Pancreas (tissue), 10 donors: ENCODE measurements around the gene TBC1D14. TPM values are rescaled to one million over a fixed set of nuclear protein-coding genes. Genes with fewer than 3 reads are reported as not detected.
A peak's percentile ranks its signal among the peaks of the same experiment; 100 is the strongest.

Source experiments
- ATAC-seq, 4 donors: fragments of 200-7000 bp; cut with Tn5 transposase; one replicate each; pipeline versions ENCODE4 v1.8.0 to v1.9.1; 2020; ENCODE audit warnings: mild to moderate bottlenecking in 4 of 4, moderate library complexity in 4 of 4
- DNase-seq, 6 donors: peaks; one replicate each; pipeline ENCODE4 v3.0.0-alpha.2; 2020
- FAIRE-seq: peaks from 2 replicates; lab custom pipeline; 2012; peaks lifted over from hg19 to GRCh38; lab: Jason Lieb, UNC
- H3K27ac ChIP-seq, 4 donors: fragments of 200-600 bp; sonication (generic); 1 replicate in 3 of 4; 2 replicates in 1 of 4; pipeline versions ENCODE4 v1.5.0 to v1.8.0; 2020
- H3K27me3 ChIP-seq, 4 donors: fragments of 200-600 bp; one replicate each; pipeline ENCODE4 v1.8.0; 2021
- H3K36me3 ChIP-seq, 3 donors: fragments of 200-600 bp; sonication (generic) in 1 of 3; one replicate each; pipeline versions ENCODE4 v1.5.0 to v1.8.0; 2020 to 2021
- H3K4me1 ChIP-seq, 3 donors: fragments of 200-600 bp; one replicate each; pipeline ENCODE4 v1.8.0; 2021
- H3K4me3 ChIP-seq, 4 donors: fragments of 200-600 bp; sonication (generic) in 2 of 4; one replicate each; pipeline versions ENCODE4 v1.5.0 to v1.8.0; 2020 to 2021
- H3K9me3 ChIP-seq, 4 donors: fragments of 200-600 bp; one replicate each; pipeline ENCODE4 v1.8.0; 2021
- CTCF ChIP-seq, 4 donors: fragments of 200-600 bp; sonication (generic) in 3 of 4; IDR thresholded peaks; one replicate each; pipeline versions ENCODE4 v1.5.0 to v1.8.0; 2021; ENCODE audit warnings: antibody characterized with exemption in 4 of 4
- WGBS, 2 donors: extraction: QIAGEN DNeasy Blood & Tissue Kit; methylation state at CpG; one replicate each; pipeline ENCODE4 v1.1.7; 2013; 5-methylcytosine and 5-hydroxymethylcytosine counted together
- intact Hi-C, 3 donors: fragments of 100-400 bp; cut with DNase I; formaldehyde crosslinking; loops; one replicate each; pipeline versions ENCODE4 v1.11.1 to v1.14.2; 2022
- polyA plus RNA-seq, 2 donors: library from polyadenylated mRNA; stranded (reverse); fragments of 200-250 nt; gene quantifications; one replicate each; pipeline ENCODE4 v1.2.3, GENCODE V29; 2013
- total RNA-seq, 6 donors: library from RNA; stranded (reverse); fragmentation: NEBNext Ultra II Directional in 4 of 6; extraction: Animal tissue kit (Norgen Biotek cat#: 25700) in 4 of 6; gene quantifications; one replicate each; pipeline versions ENCODE4 v1.2.1 to v1.2.4, GENCODE V29; 2021 to 2023
- donor health status: healthy with polysubstance abuse.
- donor health status: DM: no; HTN: no; CAD: no; lungs with moderate emphysema.
- donor health status: DM: no; HTN: no; CAD: no.
- donor health status: control.
- donor health status: control.
- donor health status: Bipolar disorder and iron deficiency.
- donor health status: DM: yes; HTN: yes; CAD: no.
- donor health status: DM: no; HTN: no; CAD: no.
- donor health status: DM: no; HTN: no; CAD: no.
- donor health status: DM: yes; HTN: yes; CAD: no.

The TBC1D14 gene
- total and polyA plus RNA-seq, 8 donors = 8.9 to 23.9 (median 14.8) TPM

DNA sequence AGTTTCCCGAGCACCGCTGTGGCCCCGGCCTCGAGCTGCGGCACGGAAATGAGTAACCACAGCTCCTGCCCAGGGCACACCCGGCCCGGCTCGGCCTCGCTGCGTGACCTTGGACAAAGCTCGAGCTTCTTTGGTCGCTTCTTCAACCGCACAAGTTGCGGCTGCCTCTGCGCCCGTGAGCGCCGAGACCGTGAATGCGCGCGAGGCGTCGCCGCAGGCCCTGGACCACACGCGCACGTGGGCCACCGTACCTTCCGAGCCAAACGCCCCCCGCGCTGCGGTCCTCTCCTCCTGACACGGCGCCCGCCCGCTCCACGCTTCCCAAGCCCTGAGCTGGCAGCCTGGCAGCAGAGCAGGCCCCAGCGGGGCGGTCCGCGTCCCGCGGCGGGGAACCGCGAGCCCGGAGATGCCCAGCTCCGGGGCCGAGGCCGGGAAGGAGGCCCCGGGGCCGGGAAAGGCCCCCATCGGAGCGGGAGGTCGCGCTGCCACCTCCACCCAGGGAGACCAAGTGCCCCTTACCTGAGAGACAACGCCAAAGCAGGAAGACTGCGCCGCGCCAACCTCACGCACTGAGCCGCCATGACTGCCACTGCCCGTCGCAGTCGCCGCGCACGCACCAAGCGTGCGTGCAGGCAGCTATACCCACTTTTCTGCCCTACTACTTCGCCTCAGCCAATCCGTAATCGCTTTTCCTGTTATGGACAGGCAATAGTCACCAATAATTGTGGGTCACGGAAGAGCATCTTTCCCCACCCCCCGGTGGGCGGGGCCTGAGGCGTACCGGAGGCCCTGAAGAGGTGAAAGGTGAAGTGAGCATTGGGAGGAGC is 158.0 kb downstream of the TBC1D14 start, which contains the start of gene GRPEL1:
TSS of gene GRPEL1 (minus strand) at position 613 of the 827 bp plus-strand sequence. CDS start at position 581, 32 bp downstream.
- no peaks in the 10 kb centered on the region for H3K9me3 ChIP-seq
- peak within 1 kb of the TSS; percentile 82 to 86 (median 83) for H3K27ac ChIP-seq
- peak within 1 kb of the TSS; percentile 87 to 96 (median 96) for H3K4me3 ChIP-seq
- ATAC-seq (peak; percentile 93 to 97 (median 94)), DNase-seq (peak; percentile 69 to 100 (median 100)), FAIRE-seq (peak; percentile 93)
- WGBS, 2 donors = 0% methylated on average over 73 to 81 of the region's 81 CpGs
- intact Hi-C loops = no loop called here
- TF ChIP-seq CTCF (IDR thresholded peaks at IDR 0.05) = no peak
- H3K27me3 ChIP-seq = no peaks in the 10 kb centered on the region
- peaks cover 8 to 15% (median 13%) of the 10 kb centered on the region in 3 donors for H3K4me1 ChIP-seq
- peaks cover 0 to 15% (median 3%) of the 10 kb centered on the region in 3 donors for H3K36me3 ChIP-seq

DNA sequence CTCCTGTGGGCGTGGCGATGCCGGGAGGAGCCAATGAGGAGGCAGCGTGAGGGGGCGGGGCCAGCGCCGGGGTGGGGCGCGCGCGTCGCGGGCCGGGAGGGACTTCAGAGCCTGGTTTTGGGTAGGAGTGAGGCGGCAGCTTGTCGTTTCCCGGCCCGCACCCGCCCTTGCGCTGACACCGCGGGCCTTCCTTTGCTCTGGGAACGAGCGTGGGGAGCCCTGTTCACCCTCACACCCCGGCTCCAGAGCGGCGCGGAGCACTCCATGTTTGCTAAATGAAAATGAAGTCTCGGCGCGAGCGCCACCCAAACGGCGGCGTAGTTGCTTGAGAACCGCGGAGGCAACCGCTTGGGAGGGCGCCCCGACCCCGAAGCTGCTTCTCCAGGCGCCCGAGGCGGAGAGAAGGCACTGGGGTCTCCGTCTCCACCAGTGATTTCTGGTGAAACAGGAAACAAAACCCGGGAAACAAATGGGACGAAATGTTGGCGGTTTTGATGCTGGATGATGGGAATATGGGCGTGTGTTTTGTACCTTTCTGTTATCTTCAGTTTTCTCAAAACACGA is 158.7 kb downstream of the TBC1D14 start:
- H3K4me1 ChIP-seq = peaks cover 8 to 15% (median 13%) of the 10 kb centered on the region in 3 donors

GRCh38 chr4:7068883-7069282 is 159.3 kb downstream of the TBC1D14 start:
- 11 to 16% methylated on average over 20 of the region's 20 CpGs for WGBS, 2 donors
- intact Hi-C loops = no loop called here
- FAIRE-seq = no peak
- no peak for ATAC-seq
- peak overlapping the region in 3 of 4 donors; percentile 80 to 81 (median 81) for H3K27ac ChIP-seq
- peaks cover 0 to 3% (median 0%) of the 10 kb centered on the region in 3 donors for H3K36me3 ChIP-seq
- H3K27me3 ChIP-seq = no peaks in the 10 kb centered on the region
- peak overlapping the region in 2 of 4 donors; percentile 96 for H3K4me3 ChIP-seq
- DNase-seq = no peak
- no peaks in the 10 kb centered on the region for H3K9me3 ChIP-seq
- no peak for TF ChIP-seq CTCF (IDR thresholded peaks at IDR 0.05)
- H3K4me1 ChIP-seq = peaks cover 8 to 15% (median 13%) of the 10 kb centered on the region in 3 donors

More for the DNA sequence above, 158.7 kb downstream of the TBC1D14 start:
- DNase-seq (peak in 2 of 6 donors; percentile 100), FAIRE-seq (no peak), ATAC-seq (no peak)
- H3K9me3 ChIP-seq = no peaks in the 10 kb centered on the region
- peak overlapping the region; percentile 42 to 96 (median 79) for H3K4me3 ChIP-seq
- no peak for TF ChIP-seq CTCF (IDR thresholded peaks at IDR 0.05)
- 0 to 1% methylated on average over 46 to 50 of the region's 50 CpGs for WGBS, 2 donors
- peaks cover 0 to 8% (median 3%) of the 10 kb centered on the region in 3 donors for H3K36me3 ChIP-seq
- peak overlapping the region; percentile 80 to 83 (median 81) for H3K27ac ChIP-seq
- intact Hi-C loops = no loop called here
- no peaks in the 10 kb centered on the region for H3K27me3 ChIP-seq

GRCh38 chr4:7070729-7071511 is 161.3 kb downstream of the TBC1D14 start:
- intact Hi-C loops = loop anchor here in 1 of 3 donors (10.0 kb wide), 1 partner anchor 166 kb away; the partner anchor contains the start of gene TBC1D14
- ATAC-seq (peak; percentile 30 to 58 (median 54)), FAIRE-seq (no peak), DNase-seq (peak; percentile 79 to 97 (median 94))
- Histone ChIP-seq H3K27ac (no peak overlapping the region), H3K9me3 (no peaks in the 10 kb centered on the region), H3K27me3 (no peaks in the 10 kb centered on the region), H3K4me1 (peaks cover 8 to 15% (median 13%) of the 10 kb centered on the region in 3 donors), H3K36me3 (no peaks in the 10 kb centered on the region), H3K4me3 (no peak overlapping the region)
- TF ChIP-seq CTCF (IDR thresholded peaks at IDR 0.05) = peak; percentile 98 to 100 (median 99)
- 29 to 30% methylated on average over 23 of the region's 23 CpGs for WGBS, 2 donors
